Measurements from ENCODE around the gene PPP1CA. TPM values are rescaled to one million over a fixed set of nuclear protein-coding genes. Genes with fewer than 3 reads are reported as not detected.

Gene PPP1CA
- total RNA-seq, 1 experiment from 2014 or later: 384 TPM

DNA sequence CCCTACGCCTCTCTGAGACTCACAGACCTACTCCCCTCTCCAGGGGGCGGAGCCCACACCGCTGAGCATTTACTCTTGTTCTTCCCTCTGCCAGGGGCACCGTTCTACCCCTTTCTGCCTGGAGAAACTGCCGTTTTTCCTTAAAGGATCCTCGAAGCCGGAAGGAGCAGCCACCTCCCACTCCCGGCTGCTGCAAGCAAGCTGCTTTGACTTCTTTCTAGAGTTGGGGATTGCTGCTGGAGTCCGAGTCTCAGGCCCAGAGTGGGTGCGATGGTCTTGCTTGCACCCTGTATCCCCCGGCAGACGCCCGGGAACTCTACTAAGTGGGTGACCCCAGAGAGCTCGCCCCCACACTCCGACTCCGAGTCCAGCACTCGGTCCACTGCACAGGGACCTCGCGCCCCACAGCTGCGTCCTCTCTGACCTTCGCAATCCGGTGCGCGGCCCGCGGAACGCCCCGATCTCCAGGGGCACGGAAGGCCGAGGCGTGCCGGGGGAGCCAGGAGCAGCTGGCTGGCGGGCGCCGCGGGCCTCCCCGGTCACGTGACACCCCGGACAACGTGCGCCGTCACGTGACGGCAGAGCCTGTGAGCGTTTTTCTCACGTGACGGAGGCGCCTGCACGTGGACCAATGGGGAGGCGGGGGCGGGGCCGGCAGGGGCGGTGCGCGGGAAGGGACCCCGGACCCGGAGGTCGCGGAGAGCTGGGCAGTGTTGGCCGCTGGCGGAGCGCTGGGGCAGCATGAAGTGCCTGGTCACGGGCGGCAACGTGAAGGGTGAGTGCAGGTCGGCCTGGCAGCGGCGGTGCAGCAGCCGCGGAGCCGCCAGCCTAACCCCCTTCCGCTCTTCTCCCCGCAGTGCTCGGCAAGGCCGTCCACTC lies 10.1 kb downstream of the PPP1CA start, which contains the start of gene RAD9A:
RAD9A (plus strand) TSS at position 683 of the 879 bp plus-strand sequence; CDS start at position 742, 59 bp downstream.
- H3K27me3 ChIP-seq (replicated peaks; ENCODE audit: control insufficient read depth, insufficient read depth, low read length): no peaks in the 10 kb centered on the region
- Mint-ChIP-seq H3K36me3 (ENCODE audit: insufficient read depth, unreplicated experiment) (peaks cover 66% of the 10 kb centered on the region), H3K9me3 (ENCODE audit: unreplicated experiment) (no peaks in the 10 kb centered on the region), H3K27me3 (ENCODE audit: insufficient read depth, unreplicated experiment) (no peaks in the 10 kb centered on the region), H3K27ac (ENCODE audit: unreplicated experiment) (peak within 1 kb of the TSS; percentile 63), H3K4me1 (ENCODE audit: low read depth, unreplicated experiment) (peaks cover 23% of the 10 kb centered on the region), H3K4me3 (ENCODE audit: unreplicated experiment) (peak within 1 kb of the TSS; percentile 76)
- H3K36me3 ChIP-seq (ENCODE audit: control insufficient read depth, insufficient read depth, low read length): peaks cover 4% of the 10 kb centered on the region; the same call in 1 of the 2 replicates
- intact Hi-C loops (cut with micrococcal nuclease; ENCODE audit: unreplicated experiment): no loop called here
- no peak for TF ChIP-seq CTCF (IDR thresholded peaks at IDR 0.05; ENCODE audit: insufficient read depth in 1 of 2, low read depth in 1 of 2, low read length in 1 of 2, severe bottlenecking in 1 of 2, unreplicated experiment in 1 of 2)
- peak; percentile 98 to 99 for DNase-seq
- TSS peak; percentile 86 for BruUV-seq (replicated peaks)
- peak within 1 kb of the TSS; percentile 80 for H3K4me3 ChIP-seq (ENCODE audit: low read depth, low read length)
- ChIA-PET POLR2A (interaction anchor here (0.6 to 1.9 kb wide), 16 partner anchors 9 to 891 kb away, joined by 3 to 63 read pairs (median 4); partner anchors contain the start of genes AIP, CLCF1, POLD4 and PPP1CA), CTCF (interaction anchor here (0.5 to 2.6 kb wide), 18 partner anchors 9 to 178 kb away, joined by 3 to 73 read pairs (median 4); partner anchors contain the start of genes AIP, CLCF1, POLD4 and PPP1CA)
- H3K4me1 ChIP-seq: peaks cover 5% of the 10 kb centered on the region; the same call in 1 of the 2 replicates
- H3K9me3 ChIP-seq: no peaks in the 10 kb centered on the region

GRCh38 chr11:67390947-67391303 lies 10.7 kb downstream of the PPP1CA start:
- H3K9me3 ChIP-seq: no peaks in the 10 kb centered on the region
- Mint-ChIP-seq H3K9me3 (ENCODE audit: unreplicated experiment) (no peaks in the 10 kb centered on the region), H3K36me3 (ENCODE audit: insufficient read depth, unreplicated experiment) (peaks cover 60% of the 10 kb centered on the region), H3K4me3 (ENCODE audit: unreplicated experiment) (peak overlapping the region; percentile 76), H3K27ac (ENCODE audit: unreplicated experiment) (peak overlapping the region; percentile 63), H3K4me1 (ENCODE audit: low read depth, unreplicated experiment) (peaks cover 18% of the 10 kb centered on the region), H3K27me3 (ENCODE audit: insufficient read depth, unreplicated experiment) (no peaks in the 10 kb centered on the region)
- no peak for DNase-seq
- peak overlapping the region; percentile 80 for H3K4me3 ChIP-seq (ENCODE audit: low read depth, low read length)
- peaks cover 5% of the 10 kb centered on the region; the same call in 1 of the 2 replicates for H3K4me1 ChIP-seq
- intact Hi-C loops (cut with micrococcal nuclease; ENCODE audit: unreplicated experiment): no loop called here
- TF ChIP-seq CTCF (IDR thresholded peaks at IDR 0.05; ENCODE audit: insufficient read depth in 1 of 2, low read depth in 1 of 2, low read length in 1 of 2, severe bottlenecking in 1 of 2, unreplicated experiment in 1 of 2): no peak
- BruUV-seq (replicated peaks): no TSS peak
- ChIA-PET POLR2A (interaction anchor here (1.2 to 1.9 kb wide), 2 partner anchors 10 to 88 kb away, joined by 5 to 63 read pairs; partner anchors contain the start of genes PPP1CA and SSH3), CTCF (interaction anchor here (0.6 to 2.4 kb wide), 7 partner anchors 9 to 177 kb away, joined by 3 to 25 read pairs (median 9); partner anchors contain the start of genes CLCF1 and POLD4)
- no peaks in the 10 kb centered on the region for H3K27me3 ChIP-seq (replicated peaks; ENCODE audit: control insufficient read depth, insufficient read depth, low read length)
- H3K36me3 ChIP-seq (ENCODE audit: control insufficient read depth, insufficient read depth, low read length): peaks cover 4% of the 10 kb centered on the region; the same call in 1 of the 2 replicates

DNA sequence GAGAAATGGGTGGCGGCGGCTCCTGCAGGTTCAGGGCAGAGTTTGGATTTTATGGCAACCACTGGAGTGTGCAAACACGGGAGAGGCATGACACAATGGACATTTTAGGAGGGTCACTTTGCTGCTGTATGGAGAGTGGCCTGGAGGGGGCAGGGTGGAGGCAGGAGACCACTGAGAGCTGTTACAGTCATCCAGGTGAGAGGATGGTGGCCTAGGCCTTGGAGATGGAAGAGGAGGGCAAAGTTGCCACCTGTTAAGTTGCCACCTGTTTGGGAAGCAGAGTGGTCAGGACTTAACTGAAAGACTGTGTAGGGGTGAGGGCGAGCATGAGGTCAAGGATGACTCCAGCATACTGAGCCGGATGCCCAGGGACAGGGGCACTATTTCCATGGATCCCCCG lies 12.2 kb downstream of the PPP1CA start:
- POLR2A ChIA-PET: interaction anchor here (1.3 kb wide), 2 partner anchors 12 to 36 kb away, joined by 3 to 4 read pairs; partner anchors contain the start of genes POLD4 and PPP1CA
- intact Hi-C loops (cut with micrococcal nuclease; ENCODE audit: unreplicated experiment): loop anchor here (1.0 to 5.0 kb wide), 2 partner anchors 80 to 118 kb away; partner anchors contain the start of genes CDK2AP2, PITPNM1 and TMEM134
- peak; percentile 83 to 88 for DNase-seq
- H3K27ac Mint-ChIP-seq (ENCODE audit: unreplicated experiment): peak overlapping the region; percentile 21
- H3K4me1 Mint-ChIP-seq (ENCODE audit: low read depth, unreplicated experiment): peaks cover 18% of the 10 kb centered on the region
- Histone ChIP-seq H3K36me3 (ENCODE audit: control insufficient read depth, insufficient read depth, low read length) (peaks cover 2% of the 10 kb centered on the region; the same call in 1 of the 2 replicates), H3K4me1 (peaks cover 5% of the 10 kb centered on the region; the same call in 1 of the 2 replicates), H3K4me3 (ENCODE audit: low read depth, low read length) (no peak overlapping the region), H3K27me3 (replicated peaks; ENCODE audit: control insufficient read depth, insufficient read depth, low read length) (0 out of 2 replicates have a peak, but pooled peaks cover 3% of the 10 kb centered on the region), H3K9me3 (no peaks in the 10 kb centered on the region)
- H3K27me3 Mint-ChIP-seq (ENCODE audit: insufficient read depth, unreplicated experiment): peaks cover 7% of the 10 kb centered on the region
- no peaks in the 10 kb centered on the region for H3K9me3 Mint-ChIP-seq (ENCODE audit: unreplicated experiment)
- no TSS peak for BruUV-seq (replicated peaks)
- CTCF ChIA-PET: interaction anchor here (0.5 to 21.4 kb wide), 12 partner anchors 8 to 150 kb away, joined by 3 to 775 read pairs (median 4); partner anchors contain the start of genes CLCF1, POLD4, PPP1CA and SSH3
- peak overlapping the region; percentile 66 for H3K4me3 Mint-ChIP-seq (ENCODE audit: unreplicated experiment)
- TF ChIP-seq CTCF (IDR thresholded peaks at IDR 0.05; ENCODE audit: insufficient read depth in 1 of 2, low read depth in 1 of 2, low read length in 1 of 2, severe bottlenecking in 1 of 2, unreplicated experiment in 1 of 2): peak; percentile 83 to 85
- peaks cover 45% of the 10 kb centered on the region for H3K36me3 Mint-ChIP-seq (ENCODE audit: insufficient read depth, unreplicated experiment)

Data from Caco-2 (cell line).